H9 (cell line): ENCODE results near the gene FCHSD2. TPM values are rescaled to one million over a fixed set of nuclear protein-coding genes. Genes with fewer than 3 reads are reported as not detected.

Experiments
- DNase-seq: peaks from one replicate; pipeline ENCODE4 v3.0.0-alpha.2; 2017
- H2AFZ ChIP-seq: one replicate; pipeline ENCODE4 v1.6.1; 2013; ENCODE audit warnings: mild to moderate bottlenecking, low read length, control low read depth, moderate library complexity
- H2AK5ac ChIP-seq: 2 replicates; pipeline ENCODE4 v1.6.1; 2013; ENCODE audit warnings: low read length, control low read depth, mixed read lengths; ENCODE audit not compliant: insufficient read length
- H2BK120ac ChIP-seq: one replicate; pipeline ENCODE4 v1.6.1; 2013; ENCODE audit warnings: low read depth, mild to moderate bottlenecking, low read length, control low read depth, inconsistent platforms; ENCODE audit not compliant: poor library complexity, severe bottlenecking
- H2BK12ac ChIP-seq: 2 replicates; pipeline ENCODE4 v1.6.1; 2013; ENCODE audit warnings: low read length, control low read depth, mixed read lengths, low read depth; ENCODE audit not compliant: insufficient read length
- H2BK15ac ChIP-seq: 2 replicates; pipeline ENCODE4 v1.6.1; 2013; ENCODE audit warnings: low read depth, low read length, control low read depth
- H2BK20ac ChIP-seq: one replicate; pipeline ENCODE4 v1.6.1; 2013; ENCODE audit warnings: low read depth, mild to moderate bottlenecking, low read length, control low read depth, inconsistent platforms; ENCODE audit not compliant: poor library complexity, severe bottlenecking
- H2BK5ac ChIP-seq: 2 replicates; pipeline ENCODE4 v1.6.1; 2013; ENCODE audit warnings: low read length, control low read depth, mixed read lengths; ENCODE audit not compliant: insufficient read length
- H3K14ac ChIP-seq: 2 replicates; pipeline ENCODE4 v1.6.1; 2013; ENCODE audit warnings: low read length, control low read depth; ENCODE audit not compliant: insufficient read depth
- H3K18ac ChIP-seq: 2 replicates; pipeline ENCODE4 v1.6.1; 2013; ENCODE audit warnings: low read depth, mild to moderate bottlenecking, mixed read lengths, low read length, control low read depth; ENCODE audit not compliant: insufficient read length
- H3K23ac ChIP-seq: 2 replicates; pipeline ENCODE4 v1.6.1; 2013; ENCODE audit warnings: low read length, control low read depth, mixed read lengths, low read depth; ENCODE audit not compliant: insufficient read length
- H3K23me2 ChIP-seq: 2 replicates; pipeline ENCODE4 v1.6.1; 2013; ENCODE audit warnings: low read depth, mild to moderate bottlenecking, mixed read lengths, low read length, control low read depth; ENCODE audit not compliant: insufficient read length, poor library complexity, severe bottlenecking
- H3K27ac ChIP-seq: 2 replicates; pipeline ENCODE4 v1.5.1; 2013; ENCODE audit warnings: low read length, control low read depth, mixed read lengths, low read depth; ENCODE audit not compliant: insufficient read length
- H3K27me3 ChIP-seq: 2 replicates; pipeline ENCODE4 v1.6.1; 2013; ENCODE audit warnings: low read length, control low read depth, inconsistent platforms; ENCODE audit not compliant: insufficient read depth
- H3K4ac ChIP-seq: 2 replicates; pipeline ENCODE4 v1.6.1; 2013; ENCODE audit warnings: low read depth, mild to moderate bottlenecking, control low read depth, inconsistent platforms, low read length, moderate library complexity
- H3K4me1 ChIP-seq: 2 replicates; pipeline ENCODE4 v1.6.1; 2013; ENCODE audit warnings: low read length, control low read depth, inconsistent platforms; ENCODE audit not compliant: insufficient read depth
- H3K4me2 ChIP-seq: 2 replicates; pipeline ENCODE4 v1.6.1; 2013; ENCODE audit warnings: low read length, control low read depth, mixed read lengths; ENCODE audit not compliant: insufficient read length, insufficient read depth
- H3K56ac ChIP-seq: 2 replicates; pipeline ENCODE4 v1.6.1; 2013; ENCODE audit warnings: low read depth, mild to moderate bottlenecking, mixed read lengths, low read length, control low read depth; ENCODE audit not compliant: insufficient read length
- H3K79me1 ChIP-seq: 2 replicates; pipeline ENCODE4 v1.6.1; 2013; ENCODE audit warnings: low read depth, mild to moderate bottlenecking, moderate library complexity, low read length, control low read depth, inconsistent platforms; ENCODE audit not compliant: insufficient read depth, poor library complexity, severe bottlenecking
- H3K79me2 ChIP-seq: 2 replicates; pipeline ENCODE4 v1.6.1; 2013; ENCODE audit warnings: low read length, control low read depth, inconsistent platforms; ENCODE audit not compliant: insufficient read depth
- H3K9ac ChIP-seq: 2 replicates; pipeline ENCODE4 v1.6.1; 2013; ENCODE audit warnings: low read length, control low read depth, mixed read lengths; ENCODE audit not compliant: insufficient read length; ENCODE audit errors: extremely low read depth
- H3K9me3 ChIP-seq: one replicate; pipeline ENCODE4 v1.6.1; 2013; ENCODE audit warnings: low read depth, low read length, inconsistent platforms; ENCODE audit not compliant: control insufficient read depth
- H3T11ph ChIP-seq: one replicate; pipeline ENCODE4 v1.6.1; 2013; ENCODE audit warnings: mild to moderate bottlenecking, low read length, control low read depth, inconsistent platforms
- H4K20me1 ChIP-seq: one replicate; pipeline ENCODE4 v1.6.1; 2013; ENCODE audit not compliant: control insufficient read depth, insufficient read length, insufficient read depth
- H4K5ac ChIP-seq: 2 replicates; pipeline ENCODE4 v1.6.1; 2013; ENCODE audit warnings: low read depth, mild to moderate bottlenecking, mixed read lengths, low read length, control low read depth; ENCODE audit not compliant: insufficient read length
- H4K8ac ChIP-seq: replicated peaks from 2 replicates; pipeline ENCODE4 v1.6.1; 2013; ENCODE audit warnings: low read length, control low read depth, mixed read lengths, low read depth; ENCODE audit not compliant: insufficient read length
- H4K91ac ChIP-seq: 2 replicates; pipeline ENCODE4 v1.6.1; 2013; ENCODE audit warnings: low read depth, mild to moderate bottlenecking, moderate library complexity, mixed read lengths, low read length, control low read depth; ENCODE audit not compliant: insufficient read length
- H3K27ac Mint-ChIP-seq, 3 experiments: 2 replicates in 2 of 3; 3 replicates in 1 of 3; pipeline ENCODE4 v1.8.0; 2020 to 2021; ENCODE audit warnings: mixed read lengths in 3 of 3, mild to moderate bottlenecking in 1 of 3, moderate library complexity in 1 of 3
- H3K27me3 Mint-ChIP-seq: 2 replicates; pipeline ENCODE4 v1.8.0; 2021; ENCODE audit warnings: low read depth, mild to moderate bottlenecking, moderate library complexity, mixed read lengths
- H3K36me3 Mint-ChIP-seq, 3 experiments: 2 replicates in 2 of 3; 3 replicates in 1 of 3; pipeline ENCODE4 v1.8.0; 2020 to 2021; ENCODE audit warnings: low read depth in 3 of 3, mixed read lengths in 3 of 3; ENCODE audit not compliant: insufficient read depth in 1 of 3
- H3K4me1 Mint-ChIP-seq, 2 experiments: 2 replicates each; pipeline ENCODE4 v1.8.0; 2020; ENCODE audit warnings: mixed read lengths in 2 of 2
- H3K4me3 Mint-ChIP-seq, 2 experiments: 2 replicates in 1 of 2; 3 replicates in 1 of 2; pipeline ENCODE4 v1.8.0; 2020 to 2021; ENCODE audit warnings: mild to moderate bottlenecking in 2 of 2, mixed read lengths in 2 of 2, moderate library complexity in 1 of 2
- H3K9me3 Mint-ChIP-seq, 2 experiments: 2 replicates in 1 of 2; 3 replicates in 1 of 2; pipeline ENCODE4 v1.8.0; 2020; ENCODE audit warnings: mild to moderate bottlenecking in 2 of 2, mixed read lengths in 2 of 2, moderate library complexity in 1 of 2
- WGBS: extraction: QIAGEN DNeasy Blood & Tissue Kit; methylation state at CpG from one replicate; pipeline ENCODE4 v1.1.7; 2013; ENCODE audit warnings: missing lambda C conversion rate, low lambda C conversion rate, mixed read lengths; ENCODE audit not compliant: insufficient read length; ENCODE audit errors: extremely low coverage; 5-methylcytosine and 5-hydroxymethylcytosine counted together
- total RNA-seq: library from RNA; stranded (reverse); gene quantifications from 2 replicates; pipeline ENCODE4 v1.2.1, GENCODE V29; 2021
- TF ChIP-seq, protein P1 (sequence below): fragments of 200-600 bp; sonication (generic); conservative IDR thresholded peaks from 3 replicates; pipeline ENCODE4 v1.8.0; 2021; ENCODE audit warnings: antibody characterized with exemption, mild to moderate bottlenecking

FCHSD2 gene
- total RNA-seq, 1 experiment from 2014 or later = 17.8 TPM

DNA sequence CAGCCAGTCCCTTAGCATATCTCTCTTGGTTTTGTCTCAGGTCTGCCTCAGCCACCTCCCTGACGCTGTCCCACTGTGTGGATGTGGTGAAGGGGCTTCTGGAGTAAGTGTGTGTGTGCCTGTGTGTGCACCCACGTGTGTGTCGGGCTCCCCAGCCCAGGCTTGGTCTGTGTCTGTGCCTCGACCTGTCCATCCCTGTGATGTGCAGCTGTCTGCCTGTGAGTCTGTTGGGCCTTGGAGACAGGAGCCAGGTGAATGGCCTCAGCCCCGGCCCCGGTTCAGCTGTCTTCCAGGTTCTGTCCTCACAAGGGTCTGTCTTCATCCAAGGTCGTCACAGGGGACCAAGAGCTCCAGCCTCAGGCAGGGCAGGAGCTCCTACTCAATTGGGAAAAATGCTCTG, 318.1 kb downstream of the FCHSD2 start:
- no peaks in the 10 kb centered on the region; a peak in 1 of 5 replicates for H3K9me3 Mint-ChIP-seq
- H3K36me3 Mint-ChIP-seq = peaks cover 0 to 9% (median 8%) of the 10 kb centered on the region in 3 experiments; a peak in 3 of 7 replicates
- H4K91ac ChIP-seq = no peak overlapping the region
- no peak overlapping the region for H3K4ac ChIP-seq
- H3K4me1 Mint-ChIP-seq = peaks cover 11 to 12% of the 10 kb centered on the region in 2 experiments
- no peak overlapping the region for H3K27ac Mint-ChIP-seq
- no peak overlapping the region for H3K9ac ChIP-seq
- no peak overlapping the region for H2AK5ac ChIP-seq
- no peak overlapping the region for H3K27ac ChIP-seq
- H3K18ac ChIP-seq = no peak overlapping the region
- H2AFZ ChIP-seq = no peak overlapping the region
- H2BK5ac ChIP-seq = no peak overlapping the region
- no peaks in the 10 kb centered on the region for H3K9me3 ChIP-seq
- no peak overlapping the region for H2BK15ac ChIP-seq
- H2BK120ac ChIP-seq = no peak overlapping the region
- H3K79me1 ChIP-seq = no peaks in the 10 kb centered on the region
- no peaks in the 10 kb centered on the region for H3K79me2 ChIP-seq
- no CpG with 5 or more reads among the region's 7 CpGs for WGBS
- H3K4me1 ChIP-seq = peaks cover 2% of the 10 kb centered on the region; the same call in 1 of the 2 replicates
- no peak overlapping the region for H3K56ac ChIP-seq
- H3K23ac ChIP-seq = no peak overlapping the region
- no peak overlapping the region for H3T11ph ChIP-seq
- no peaks in the 10 kb centered on the region for H4K20me1 ChIP-seq
- H2BK12ac ChIP-seq = no peak overlapping the region
- H4K5ac ChIP-seq = no peak overlapping the region
- peaks cover 23% of the 10 kb centered on the region for H3K27me3 Mint-ChIP-seq
- TF ChIP-seq, protein P1, sequence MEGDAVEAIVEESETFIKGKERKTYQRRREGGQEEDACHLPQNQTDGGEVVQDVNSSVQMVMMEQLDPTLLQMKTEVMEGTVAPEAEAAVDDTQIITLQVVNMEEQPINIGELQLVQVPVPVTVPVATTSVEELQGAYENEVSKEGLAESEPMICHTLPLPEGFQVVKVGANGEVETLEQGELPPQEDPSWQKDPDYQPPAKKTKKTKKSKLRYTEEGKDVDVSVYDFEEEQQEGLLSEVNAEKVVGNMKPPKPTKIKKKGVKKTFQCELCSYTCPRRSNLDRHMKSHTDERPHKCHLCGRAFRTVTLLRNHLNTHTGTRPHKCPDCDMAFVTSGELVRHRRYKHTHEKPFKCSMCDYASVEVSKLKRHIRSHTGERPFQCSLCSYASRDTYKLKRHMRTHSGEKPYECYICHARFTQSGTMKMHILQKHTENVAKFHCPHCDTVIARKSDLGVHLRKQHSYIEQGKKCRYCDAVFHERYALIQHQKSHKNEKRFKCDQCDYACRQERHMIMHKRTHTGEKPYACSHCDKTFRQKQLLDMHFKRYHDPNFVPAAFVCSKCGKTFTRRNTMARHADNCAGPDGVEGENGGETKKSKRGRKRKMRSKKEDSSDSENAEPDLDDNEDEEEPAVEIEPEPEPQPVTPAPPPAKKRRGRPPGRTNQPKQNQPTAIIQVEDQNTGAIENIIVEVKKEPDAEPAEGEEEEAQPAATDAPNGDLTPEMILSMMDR = no peak
- no peak for DNase-seq
- peaks cover 13% of the 10 kb centered on the region for H3K23me2 ChIP-seq
- H4K8ac ChIP-seq = no peak overlapping the region
- H3K27me3 ChIP-seq = no peaks in the 10 kb centered on the region; the same call in 1 of the 2 replicates
- H3K4me2 ChIP-seq = no peak overlapping the region
- H2BK20ac ChIP-seq = no peak overlapping the region
- peak overlapping the region in 1 of 2 experiments; percentile 8; a peak in 2 of 5 replicates for H3K4me3 Mint-ChIP-seq
- no peak overlapping the region for H3K14ac ChIP-seq
